ENCODE results near the gene CEP63.

- TF ChIP-seq CTCF (IDR thresholded peaks at IDR 0.05 in 2 of 3, conservative IDR thresholded peaks at IDR 0.05 in 1 of 3; ENCODE audit: borderline replicate concordance in 1 of 3, insufficient read depth in 1 of 3, low read depth in 2 of 3, low read length in 2 of 3) = no peak
- TF ChIP-seq TCF7L2 (IDR thresholded peaks at IDR 0.05; ENCODE audit: borderline replicate concordance, extremely low read depth, insufficient read depth, insufficient read length) = no peak
- no peak for TF ChIP-seq RAD21 (IDR thresholded peaks at IDR 0.05; ENCODE audit: low read depth)
- TF ChIP-seq POLR2A (IDR thresholded peaks at IDR 0.05; ENCODE audit: borderline replicate concordance, extremely low read depth, insufficient read depth, insufficient read length) = no peak
- TF ChIP-seq REST (IDR thresholded peaks at IDR 0.05; ENCODE audit: low read depth) = no peak
- TF ChIP-seq EZH2 (IDR thresholded peaks at IDR 0.05) = no peak
- TF ChIP-seq MAX (IDR thresholded peaks at IDR 0.05) = no peak
These were observed 114.3 kb downstream of the CEP63 start for GRCh38 chr3:134600206-134600605.

Measured in HCT116 (cell line).